Choroid plexus epithelial cell (primary cell): ENCODE data around the gene PSTPIP1.
A peak's percentile ranks its signal among the peaks of the same experiment; 100 is the strongest.

Experiments
- DNase-seq: peaks from one replicate; pipeline ENCODE4 v3.0.0-alpha.2; 2010; ENCODE audit warnings: low read depth
- H3K4me3 ChIP-seq: 2 replicates; pipeline ENCODE4 v1.5.1; 2011; ENCODE audit warnings: low read depth, mild to moderate bottlenecking, control low read depth, low read length, moderate library complexity
- CTCF ChIP-seq: conservative IDR thresholded peaks from 2 replicates; pipeline ENCODE4 v1.5.1; 2011; ENCODE audit warnings: low read depth, mild to moderate bottlenecking, control low read depth, inconsistent platforms, low read length, moderate library complexity

The PSTPIP1 gene

GRCh38 chr15:76972389-76973361, 22.3 kb upstream of the PSTPIP1 start:
- no peak for TF ChIP-seq CTCF
- DNase-seq: no peak
- no peak overlapping the region for H3K4me3 ChIP-seq

- DNase-seq: peak; percentile 60
- TF ChIP-seq CTCF: peak; percentile 81
- no peak overlapping the region for H3K4me3 ChIP-seq
Observed at GRCh38 chr15:76973362-76973743, 21.6 kb upstream of the PSTPIP1 start.

- TF ChIP-seq CTCF: no peak
- DNase-seq: no peak
- H3K4me3 ChIP-seq: no peak overlapping the region
Observed at GRCh38 chr15:76973906-76974305, 21.0 kb upstream of the PSTPIP1 start.

GRCh38 chr15:76974456-76975036, 20.4 kb upstream of the PSTPIP1 start:
- no peak overlapping the region for H3K4me3 ChIP-seq
- no peak for DNase-seq

GRCh38 chr15:76976141-76976540, 18.8 kb upstream of the PSTPIP1 start:
- no peak for DNase-seq
- no peak overlapping the region for H3K4me3 ChIP-seq
- no peak for TF ChIP-seq CTCF

More at GRCh38 chr15:76974456-76975036, 20.4 kb upstream of the PSTPIP1 start:
- no peak for TF ChIP-seq CTCF

- H3K4me3 ChIP-seq: no peak overlapping the region
- no peak for DNase-seq
- TF ChIP-seq CTCF: no peak
Observed at GRCh38 chr15:76976572-76977270, 18.2 kb upstream of the PSTPIP1 start.
